ENCODE measurements around the gene TRAPPC10. TPM values are rescaled to one million over a fixed set of nuclear protein-coding genes. Genes with fewer than 3 reads are reported as not detected.

TRAPPC10 gene
- total and polyA plus RNA-seq, 2 donors (not counting 1 experiment from before 2014, with no cell fraction given), result 61.7 to 145 TPM

DNA sequence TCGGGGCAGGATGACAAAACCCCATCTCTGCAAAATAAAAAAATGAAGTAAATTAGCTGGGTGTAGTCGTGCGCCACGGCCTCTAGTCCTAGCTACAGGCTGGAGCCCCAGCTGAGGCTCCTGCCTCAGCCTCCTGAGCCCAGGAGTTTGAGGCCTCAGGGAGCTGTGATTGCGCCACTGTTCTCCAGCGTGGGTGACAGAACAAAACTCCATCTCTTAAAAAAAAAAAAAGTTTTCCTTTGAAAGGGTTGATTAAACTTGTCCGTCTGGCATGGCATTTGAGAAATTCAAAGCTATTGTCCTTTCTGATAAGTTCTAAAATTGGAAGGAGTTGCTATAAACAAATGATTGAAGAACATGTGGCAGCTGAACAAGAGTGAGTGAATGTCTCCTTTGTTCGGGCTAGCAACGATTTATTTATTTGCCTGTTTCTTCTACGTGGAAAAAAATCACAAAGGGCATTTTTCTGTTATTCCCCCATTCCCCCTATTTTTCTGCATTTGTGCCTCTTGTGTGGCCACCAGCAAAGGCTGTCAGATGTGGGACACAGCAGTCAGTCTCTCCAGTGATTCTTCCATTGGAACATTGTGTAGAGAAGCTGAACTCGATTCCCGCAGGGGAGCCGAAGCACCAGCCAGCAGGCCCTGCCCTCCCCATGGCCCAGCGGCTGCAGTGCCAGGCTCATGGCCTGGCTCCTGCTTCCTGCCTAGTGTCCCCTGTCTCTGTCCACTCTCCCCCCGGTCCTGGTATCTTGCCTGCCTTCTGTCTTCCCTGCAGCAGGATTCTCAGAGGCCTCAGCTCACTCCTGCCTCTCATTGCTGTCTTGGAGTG, 73.6 kb downstream of the TRAPPC10 start:
- ATAC-seq (ENCODE audit: low read depth), result no peak

More for the DNA sequence above, 73.6 kb downstream of the TRAPPC10 start:
- Histone ChIP-seq H3K9ac (ENCODE audit: low read length) (no peak overlapping the region), H3K4me2 (replicated peaks; ENCODE audit: low read depth, low read length, poor library complexity, severe bottlenecking) (no peak overlapping the region), H3K4me1 (ENCODE audit: control insufficient read depth in 2 of 2, insufficient read depth in 2 of 2, low read length in 2 of 2) (peaks cover 33 to 48% of the 10 kb centered on the region in 2 donors), H4K20me1 (ENCODE audit: control insufficient read depth, insufficient read depth, low read length, poor library complexity, severe bottlenecking) (no peaks in the 10 kb centered on the region), H3K9me3 (ENCODE audit: control extremely low read depth in 1 of 3, control insufficient read depth in 2 of 3, insufficient read depth in 1 of 3, low read length in 2 of 3) (no peaks in the 10 kb centered on the region), H2AFZ (ENCODE audit: insufficient read depth, low read depth, low read length, poor library complexity, severe bottlenecking) (no peak overlapping the region), H3K4me3 (ENCODE audit: control extremely low read depth in 1 of 5, extremely low read depth in 1 of 5, insufficient read depth in 1 of 5, low read depth in 2 of 5, low read length in 4 of 5) (no peak overlapping the region), H3K27me3 (replicated peaks in 1 of 4; ENCODE audit: control extremely low read depth in 1 of 4, control insufficient read depth in 3 of 4, insufficient read depth in 4 of 4, low read length in 3 of 4) (no peaks in the 10 kb centered on the region), H3K79me2 (ENCODE audit: control insufficient read depth, insufficient read depth, low read length) (peaks cover 39% of the 10 kb centered on the region), H3K36me3 (replicated peaks in 1 of 2; ENCODE audit: control extremely low read depth in 1 of 2, control insufficient read depth in 1 of 2, extremely low read depth in 1 of 2, insufficient read depth in 2 of 2, low read length in 1 of 2) (peaks cover 3 to 85% of the 10 kb centered on the region in 2 experiments), H3K27ac (ENCODE audit: low read length in 2 of 2) (no peak overlapping the region)
- intact Hi-C loops (cut with micrococcal nuclease), result no loop called here
- Mint-ChIP-seq H3K9me3 (ENCODE audit: insufficient read depth) (no peaks in the 10 kb centered on the region), H3K4me3 (no peak overlapping the region), H3K27me3 (no peaks in the 10 kb centered on the region), H3K4me1 (peaks cover 54% of the 10 kb centered on the region), H3K27ac (peak overlapping the region; percentile 83)
- 99% methylated on average over 9 of the region's 15 CpGs for WGBS (ENCODE audit: insufficient coverage)
- ChIA-PET CTCF (interaction anchor here (1.2 to 1.4 kb wide), 2 partner anchors 7 to 12 kb away, joined by 3 to 4 read pairs; no protein-coding TSS in a partner anchor), POLR2A (no interaction called here)
- TF ChIP-seq, protein P1, sequence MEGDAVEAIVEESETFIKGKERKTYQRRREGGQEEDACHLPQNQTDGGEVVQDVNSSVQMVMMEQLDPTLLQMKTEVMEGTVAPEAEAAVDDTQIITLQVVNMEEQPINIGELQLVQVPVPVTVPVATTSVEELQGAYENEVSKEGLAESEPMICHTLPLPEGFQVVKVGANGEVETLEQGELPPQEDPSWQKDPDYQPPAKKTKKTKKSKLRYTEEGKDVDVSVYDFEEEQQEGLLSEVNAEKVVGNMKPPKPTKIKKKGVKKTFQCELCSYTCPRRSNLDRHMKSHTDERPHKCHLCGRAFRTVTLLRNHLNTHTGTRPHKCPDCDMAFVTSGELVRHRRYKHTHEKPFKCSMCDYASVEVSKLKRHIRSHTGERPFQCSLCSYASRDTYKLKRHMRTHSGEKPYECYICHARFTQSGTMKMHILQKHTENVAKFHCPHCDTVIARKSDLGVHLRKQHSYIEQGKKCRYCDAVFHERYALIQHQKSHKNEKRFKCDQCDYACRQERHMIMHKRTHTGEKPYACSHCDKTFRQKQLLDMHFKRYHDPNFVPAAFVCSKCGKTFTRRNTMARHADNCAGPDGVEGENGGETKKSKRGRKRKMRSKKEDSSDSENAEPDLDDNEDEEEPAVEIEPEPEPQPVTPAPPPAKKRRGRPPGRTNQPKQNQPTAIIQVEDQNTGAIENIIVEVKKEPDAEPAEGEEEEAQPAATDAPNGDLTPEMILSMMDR (IDR thresholded peaks at IDR 0.05), result no peak
- TF ChIP-seq EZH2 (IDR thresholded peaks at IDR 0.05; ENCODE audit: borderline replicate concordance, insufficient read depth, low read depth, low read length, poor library complexity, severe bottlenecking), result no peak
- DNase-seq, result no peak
